Vagina (tissue), 2 donors: ENCODE measurements around the gene ETV7. TPM values are rescaled to one million over a fixed set of nuclear protein-coding genes. Genes with fewer than 3 reads are reported as not detected.
"Not testable (repeated sequence)": the region's sequence is repeated elsewhere in the genome, so short reads cannot be mapped to it uniquely, and the experiment has no call there.

Source experiments
- DNase-seq, 2 donors: peaks; one replicate each; pipeline ENCODE4 v3.0.0-alpha.2; 2017; ENCODE audit errors: extremely low spot score in 2 of 2
- H3K27ac ChIP-seq: fragments of 200-600 bp; sonication (generic); one replicate; pipeline ENCODE4 v1.5.1; 2019
- H3K27me3 ChIP-seq: fragments of 200-600 bp; sonication (generic); one replicate; pipeline ENCODE4 v1.5.1; 2019
- H3K36me3 ChIP-seq, 2 donors: fragments of 200-600 bp; sonication (generic); one replicate each; pipeline ENCODE4 v1.5.1; 2017 to 2019
- H3K4me1 ChIP-seq: fragments of 200-600 bp; sonication (generic); one replicate; pipeline ENCODE4 v1.5.1; 2019
- H3K4me3 ChIP-seq, 2 donors: fragments of 200-600 bp; sonication (generic); 1 replicate in 1 of 2; 2 replicates in 1 of 2; pipeline ENCODE4 v1.5.1; 2016 to 2019
- H3K9me3 ChIP-seq: fragments of 200-600 bp; sonication (generic); one replicate; pipeline ENCODE4 v1.5.1; 2019
- POLR2A ChIP-seq, 2 donors: fragments of 450-650 bp; IDR thresholded peaks; one replicate each; pipeline ENCODE4 v1.6.1; 2017; ENCODE audit warnings: antibody characterized with exemption in 2 of 2, mild to moderate bottlenecking in 2 of 2, moderate library complexity in 2 of 2
- POLR2AphosphoS5 ChIP-seq, 2 donors: sonication (generic); formaldehyde crosslinking; IDR thresholded peaks; one replicate each; pipeline ENCODE4 v1.9.0; 2017; ENCODE audit warnings: antibody characterized with exemption in 2 of 2, mild to moderate bottlenecking in 2 of 2, low read depth in 1 of 2; ENCODE audit not compliant: insufficient read depth in 1 of 2
- intact Hi-C: fragments of 100-400 bp; cut with DNase I; formaldehyde crosslinking; loops from one replicate; pipeline ENCODE4 v1.15.1; 2023
- total RNA-seq: library from RNA; depleted of rRNA; stranded (reverse); fragments of >200 nt; gene quantifications from one replicate; pipeline ENCODE4 v1.2.3, GENCODE V29; 2016
- TF ChIP-seq, protein P1 (sequence below), 3 experiments: fragments of 450-650 bp in 2 of 3; fragments of 200-600 bp in 1 of 3; sonication (generic) in 1 of 3; IDR thresholded peaks; one replicate each; pipeline ENCODE4 v1.5.1; 2017 to 2019; ENCODE audit warnings: antibody characterized with exemption in 3 of 3, mild to moderate bottlenecking in 2 of 3, moderate library complexity in 2 of 3

ETV7 gene
- total RNA-seq, 1 donor from 2014 or later, result 2.2 TPM

GRCh38 chr6:36364669-36365479 lies 22.6 kb downstream of the ETV7 start:
- intact Hi-C loops, result loop anchor here (5.0 kb wide), 1 partner anchor 63 kb away; no protein-coding TSS in a partner anchor
- Histone ChIP-seq H3K27me3 (no peaks in the 10 kb centered on the region), H3K4me1 (no peaks in the 10 kb centered on the region), H3K36me3 (no peaks in the 10 kb centered on the region), H3K27ac (no peak overlapping the region), H3K4me3 (no peak overlapping the region), H3K9me3 (no peaks in the 10 kb centered on the region)
- DNase-seq, result no peak
- TF ChIP-seq, protein P1, sequence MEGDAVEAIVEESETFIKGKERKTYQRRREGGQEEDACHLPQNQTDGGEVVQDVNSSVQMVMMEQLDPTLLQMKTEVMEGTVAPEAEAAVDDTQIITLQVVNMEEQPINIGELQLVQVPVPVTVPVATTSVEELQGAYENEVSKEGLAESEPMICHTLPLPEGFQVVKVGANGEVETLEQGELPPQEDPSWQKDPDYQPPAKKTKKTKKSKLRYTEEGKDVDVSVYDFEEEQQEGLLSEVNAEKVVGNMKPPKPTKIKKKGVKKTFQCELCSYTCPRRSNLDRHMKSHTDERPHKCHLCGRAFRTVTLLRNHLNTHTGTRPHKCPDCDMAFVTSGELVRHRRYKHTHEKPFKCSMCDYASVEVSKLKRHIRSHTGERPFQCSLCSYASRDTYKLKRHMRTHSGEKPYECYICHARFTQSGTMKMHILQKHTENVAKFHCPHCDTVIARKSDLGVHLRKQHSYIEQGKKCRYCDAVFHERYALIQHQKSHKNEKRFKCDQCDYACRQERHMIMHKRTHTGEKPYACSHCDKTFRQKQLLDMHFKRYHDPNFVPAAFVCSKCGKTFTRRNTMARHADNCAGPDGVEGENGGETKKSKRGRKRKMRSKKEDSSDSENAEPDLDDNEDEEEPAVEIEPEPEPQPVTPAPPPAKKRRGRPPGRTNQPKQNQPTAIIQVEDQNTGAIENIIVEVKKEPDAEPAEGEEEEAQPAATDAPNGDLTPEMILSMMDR (IDR thresholded peaks at IDR 0.05), result no peak
- TF ChIP-seq POLR2A (IDR thresholded peaks at IDR 0.05), result no peak
- no peak for TF ChIP-seq POLR2AphosphoS5 (IDR thresholded peaks at IDR 0.05; ENCODE audit: insufficient read depth in 1 of 2, low read depth in 1 of 2)

DNA sequence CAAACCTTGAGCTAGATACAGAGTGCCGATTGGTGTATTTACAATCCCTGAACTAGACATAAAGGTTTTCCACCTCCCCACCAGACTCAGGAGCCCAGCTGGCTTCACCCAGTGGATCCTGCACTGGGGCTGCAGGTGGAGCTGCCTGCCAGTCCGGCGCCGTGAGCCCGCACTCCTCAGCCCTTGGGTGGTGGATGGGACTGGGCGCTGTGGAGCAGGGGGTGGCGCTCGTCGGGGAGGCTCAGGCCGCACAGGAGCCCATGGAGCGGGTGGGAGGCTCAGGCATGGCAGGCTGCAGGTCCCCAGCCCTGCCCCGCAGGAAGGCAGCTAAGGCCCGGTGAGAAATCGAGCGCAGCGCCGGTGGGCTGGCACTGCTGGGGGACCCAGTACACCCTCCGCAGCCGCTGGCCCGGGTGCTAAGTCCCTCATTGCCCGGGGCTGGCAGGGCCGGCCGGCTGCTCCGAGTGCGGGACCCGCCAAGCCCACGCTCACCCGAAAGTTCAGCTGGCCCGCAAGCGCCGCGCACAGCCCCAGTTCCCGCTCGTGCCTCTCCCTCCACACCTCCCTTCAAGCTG lies 23.3 kb downstream of the ETV7 start:
- H3K4me3 ChIP-seq, H3K9me3 ChIP-seq, H3K4me1 ChIP-seq, DNase-seq, H3K27ac ChIP-seq, H3K36me3 ChIP-seq, H3K27me3 ChIP-seq: not testable (repeated sequence)
- intact Hi-C loops, result loop anchor here (5.0 kb wide), 1 partner anchor 62 kb away; no protein-coding TSS in a partner anchor

- H3K9me3 ChIP-seq, H3K27me3 ChIP-seq, H3K27ac ChIP-seq, H3K4me3 ChIP-seq, H3K36me3 ChIP-seq, DNase-seq, H3K4me1 ChIP-seq: not testable (repeated sequence)
- intact Hi-C loops, result loop anchor here (5.0 kb wide), 1 partner anchor 61 kb away; no protein-coding TSS in a partner anchor
These were observed 24.1 kb downstream of the ETV7 start for GRCh38 chr6:36363371-36363752.

- Histone ChIP-seq H3K9me3 (no peaks in the 10 kb centered on the region), H3K27me3 (no peaks in the 10 kb centered on the region), H3K27ac (no peak overlapping the region), H3K4me3 (no peak overlapping the region), H3K36me3 (no peaks in the 10 kb centered on the region), H3K4me1 (no peaks in the 10 kb centered on the region)
- intact Hi-C loops, result loop anchor here (5.0 kb wide), 1 partner anchor 60 kb away; no protein-coding TSS in a partner anchor
- DNase-seq, result no peak
- TF ChIP-seq POLR2A (IDR thresholded peaks at IDR 0.05), result no peak
- TF ChIP-seq POLR2AphosphoS5 (IDR thresholded peaks at IDR 0.05; ENCODE audit: insufficient read depth in 1 of 2, low read depth in 1 of 2), result no peak
- TF ChIP-seq, protein P1 (IDR thresholded peaks at IDR 0.05), result no peak
These were observed 24.7 kb downstream of the ETV7 start for GRCh38 chr6:36362551-36363370.

GRCh38 chr6:36361071-36361470 lies 26.4 kb downstream of the ETV7 start:
- intact Hi-C loops, result loop anchor here (5.0 kb wide), 1 partner anchor 59 kb away; no protein-coding TSS in a partner anchor
- Histone ChIP-seq H3K4me1 (no peaks in the 10 kb centered on the region), H3K27ac (no peak overlapping the region), H3K9me3 (no peaks in the 10 kb centered on the region), H3K4me3 (no peak overlapping the region), H3K27me3 (no peaks in the 10 kb centered on the region), H3K36me3 (no peaks in the 10 kb centered on the region)
- TF ChIP-seq, protein P1 (IDR thresholded peaks at IDR 0.05), result no peak
- TF ChIP-seq POLR2A (IDR thresholded peaks at IDR 0.05) (no peak), POLR2AphosphoS5 (IDR thresholded peaks at IDR 0.05; ENCODE audit: insufficient read depth in 1 of 2, low read depth in 1 of 2) (no peak)
- DNase-seq, result no peak
